Activated naive CD8-positive, alpha-beta T cell treated with anti-CD3 and anti-CD28 coated beads, Interleukin-2, amount 10 ng/mL, durations not matched to agents 7 days and 5 days (primary cell): Measurements from ENCODE around the gene GORAB. TPM values are rescaled to one million over a fixed set of nuclear protein-coding genes. Genes with fewer than 3 reads are reported as not detected.

Experiments
- ATAC-seq: fragments of 150-1000 bp; cut with Tn5 transposase; one replicate; pipeline ENCODE4 v1.10.0; 2021; ENCODE audit warnings: low read depth, moderate library complexity
- POLR2A ChIA-PET: fragments of 350-600 bp; sonication (Branson Sonifier 250); formaldehyde crosslinking; loops from one replicate; lab custom pipeline; 2021; ENCODE audit warnings: antibody characterized with exemption; lab: Charles Lee
- DNase-seq: peaks from one replicate; pipeline ENCODE4 v3.0.0; 2021
- H3K27ac Mint-ChIP-seq: one replicate; pipeline ENCODE4 v1.8.0; 2022; ENCODE audit warnings: mild to moderate bottlenecking, mixed read lengths
- H3K27me3 Mint-ChIP-seq: one replicate; pipeline ENCODE4 v1.8.0; 2022; ENCODE audit warnings: mild to moderate bottlenecking, moderate library complexity, mixed read lengths
- H3K36me3 Mint-ChIP-seq: one replicate; pipeline ENCODE4 v1.8.0; 2021; ENCODE audit warnings: mild to moderate bottlenecking, mixed read lengths
- H3K4me1 Mint-ChIP-seq: one replicate; pipeline ENCODE4 v1.8.0; 2021; ENCODE audit warnings: mixed read lengths
- H3K4me3 Mint-ChIP-seq: one replicate; pipeline ENCODE4 v1.8.0; 2022; ENCODE audit warnings: mild to moderate bottlenecking, moderate library complexity, mixed read lengths
- H3K9me3 Mint-ChIP-seq: one replicate; pipeline ENCODE4 v1.8.0; 2021; ENCODE audit warnings: mixed read lengths
- total RNA-seq, 2 experiments: library from RNA; stranded (reverse); gene quantifications; one replicate each; pipeline ENCODE4 v1.2.3, GENCODE V29; 2021

The GORAB gene, protein sequence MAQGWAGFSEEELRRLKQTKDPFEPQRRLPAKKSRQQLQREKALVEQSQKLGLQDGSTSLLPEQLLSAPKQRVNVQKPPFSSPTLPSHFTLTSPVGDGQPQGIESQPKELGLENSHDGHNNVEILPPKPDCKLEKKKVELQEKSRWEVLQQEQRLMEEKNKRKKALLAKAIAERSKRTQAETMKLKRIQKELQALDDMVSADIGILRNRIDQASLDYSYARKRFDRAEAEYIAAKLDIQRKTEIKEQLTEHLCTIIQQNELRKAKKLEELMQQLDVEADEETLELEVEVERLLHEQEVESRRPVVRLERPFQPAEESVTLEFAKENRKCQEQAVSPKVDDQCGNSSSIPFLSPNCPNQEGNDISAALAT
- total RNA-seq = 10 to 100 TPM; 13.2 to 17.4 TPM

DNA sequence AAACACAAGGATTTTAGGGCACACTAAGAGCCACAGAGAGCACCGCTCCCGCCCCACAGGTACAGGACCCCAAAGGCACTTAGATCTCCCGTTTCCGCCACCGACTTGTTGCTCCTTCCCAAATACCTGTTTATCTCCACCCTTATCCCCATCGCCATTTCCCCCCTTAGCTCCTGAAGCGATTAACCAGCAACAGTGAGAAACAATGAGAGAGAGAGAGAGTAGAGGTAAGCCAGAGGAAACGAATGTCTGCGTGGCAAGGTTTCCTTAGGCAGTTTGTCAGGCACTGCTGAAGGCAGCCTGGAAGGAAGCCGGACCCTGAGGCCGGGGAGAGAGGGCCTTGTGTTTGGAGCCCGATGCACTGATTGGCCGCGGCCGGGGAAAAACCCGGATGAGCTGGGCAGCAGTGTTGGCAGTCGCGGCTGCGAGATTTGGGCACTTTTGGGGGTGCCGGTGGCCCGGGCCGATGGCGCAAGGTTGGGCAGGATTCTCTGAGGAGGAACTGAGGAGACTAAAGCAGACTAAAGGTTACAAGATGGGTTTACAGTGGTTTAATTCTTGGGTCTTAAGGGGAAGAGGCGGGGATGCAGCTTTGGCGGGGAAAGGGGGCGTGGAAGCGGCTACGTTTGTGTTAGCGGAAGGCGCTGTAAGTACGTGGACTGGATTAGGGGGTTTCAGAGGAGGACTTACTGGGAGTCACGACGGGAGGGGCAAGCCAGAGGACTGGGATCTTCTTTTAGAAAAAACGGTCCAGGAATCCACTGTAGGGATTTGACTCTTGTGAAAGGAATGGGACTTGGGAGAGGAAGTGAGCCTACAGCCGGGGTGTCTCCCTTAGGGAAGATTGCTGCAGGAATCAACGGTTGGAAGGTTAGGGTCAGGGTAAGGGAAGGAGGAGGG, at the start of gene GORAB:
GORAB (plus strand) TSS at position 409 of the 900 bp plus-strand sequence; CDS start at position 467, 58 bp downstream.
- Mint-ChIP-seq H3K36me3 (peaks cover 4% of the 10 kb centered on the region), H3K9me3 (no peaks in the 10 kb centered on the region)

DNA sequence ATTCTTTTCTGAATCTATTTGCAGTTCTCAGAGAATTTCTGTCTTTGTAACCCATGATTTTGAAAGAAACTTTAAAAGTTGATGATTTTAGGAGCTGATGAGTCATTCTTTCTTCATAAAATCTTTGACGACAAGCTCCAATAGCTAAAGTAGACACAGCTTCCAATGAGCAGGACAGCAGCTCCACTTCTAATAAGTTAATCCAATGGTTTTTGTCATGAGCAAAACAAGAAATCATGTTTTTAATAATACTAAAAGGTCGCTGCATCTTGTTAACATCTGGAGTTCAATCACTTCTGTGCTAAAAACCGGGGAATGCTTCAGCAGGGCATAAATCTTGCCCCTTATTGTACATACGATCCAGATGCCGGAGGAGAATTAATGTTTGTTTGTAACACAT, 48.9 kb upstream of the GORAB start:
- POLR2A ChIA-PET = no interaction called here
- no peak for ATAC-seq
- Mint-ChIP-seq H3K36me3 (no peaks in the 10 kb centered on the region), H3K4me1 (no peaks in the 10 kb centered on the region), H3K4me3 (no peak overlapping the region), H3K9me3 (no peaks in the 10 kb centered on the region), H3K27me3 (peaks cover 2% of the 10 kb centered on the region), H3K27ac (no peak overlapping the region)
- DNase-seq = no peak

More for the DNA sequence above, at the start of gene GORAB:
- H3K27ac Mint-ChIP-seq = no peak within 1 kb of the TSS
- H3K27me3 Mint-ChIP-seq = peaks cover 17% of the 10 kb centered on the region
- ATAC-seq = peak; percentile 99
- H3K4me1 Mint-ChIP-seq = peaks cover 11% of the 10 kb centered on the region
- POLR2A ChIA-PET = interaction anchor here (0.7 kb wide), 1 partner anchor 457 kb away, joined by 3 read pairs; the partner anchor contains the start of gene KIFAP3
- DNase-seq = peak; percentile 86
- H3K4me3 Mint-ChIP-seq = no peak within 1 kb of the TSS

DNA sequence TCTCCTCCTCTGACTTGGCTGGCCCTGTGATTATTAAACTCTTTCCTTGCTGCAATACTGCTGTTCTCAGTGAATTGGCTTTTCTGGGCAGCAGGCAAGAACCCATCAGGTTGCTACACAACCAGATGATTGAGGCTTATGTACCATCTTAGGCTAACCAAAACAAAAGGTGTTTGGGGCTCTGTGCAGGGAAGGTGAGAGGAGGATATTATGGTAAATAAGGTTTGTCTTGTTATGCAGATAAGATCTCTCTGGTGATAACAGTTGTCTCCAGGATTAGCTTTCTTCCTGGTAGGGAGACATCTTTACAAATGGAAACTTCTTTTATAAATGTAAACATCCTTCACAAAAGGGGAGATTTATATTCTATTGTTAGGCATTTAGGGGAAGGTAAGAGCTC, 44.5 kb upstream of the GORAB start:
- POLR2A ChIA-PET = no interaction called here
- H3K36me3 Mint-ChIP-seq = no peaks in the 10 kb centered on the region

DNA sequence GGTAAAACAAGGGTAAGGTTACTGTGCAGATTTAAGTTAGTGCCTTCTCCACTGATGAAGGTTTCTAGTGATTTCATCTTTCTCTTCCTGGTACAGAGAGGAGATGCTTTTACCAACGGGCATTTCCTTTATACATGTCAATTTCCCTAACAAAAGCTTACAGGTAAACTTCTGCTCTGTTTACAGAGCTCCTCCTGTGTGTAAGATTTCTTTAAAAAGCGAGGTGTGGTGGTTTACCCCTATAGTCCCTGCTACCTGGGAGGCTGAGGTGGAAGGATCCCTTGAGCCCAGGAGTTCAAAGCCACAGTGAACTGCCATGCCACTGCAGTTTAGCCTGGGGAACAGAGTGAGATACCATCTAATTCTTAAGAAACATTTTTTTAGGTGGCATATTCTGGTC, 40.7 kb upstream of the GORAB start:
- POLR2A ChIA-PET = no interaction called here
- Mint-ChIP-seq H3K4me1 (peaks cover 4% of the 10 kb centered on the region), H3K27ac (no peak overlapping the region), H3K4me3 (no peak overlapping the region), H3K27me3 (peaks cover 10% of the 10 kb centered on the region), H3K36me3 (no peaks in the 10 kb centered on the region), H3K9me3 (no peaks in the 10 kb centered on the region)
- ATAC-seq = no peak
- no peak for DNase-seq

More for the DNA sequence above, 44.5 kb upstream of the GORAB start:
- no peaks in the 10 kb centered on the region for H3K4me1 Mint-ChIP-seq
- no peak for DNase-seq
- no peaks in the 10 kb centered on the region for H3K9me3 Mint-ChIP-seq
- ATAC-seq = no peak
- H3K27me3 Mint-ChIP-seq = no peaks in the 10 kb centered on the region
- H3K27ac Mint-ChIP-seq = no peak overlapping the region
- no peak overlapping the region for H3K4me3 Mint-ChIP-seq

DNA sequence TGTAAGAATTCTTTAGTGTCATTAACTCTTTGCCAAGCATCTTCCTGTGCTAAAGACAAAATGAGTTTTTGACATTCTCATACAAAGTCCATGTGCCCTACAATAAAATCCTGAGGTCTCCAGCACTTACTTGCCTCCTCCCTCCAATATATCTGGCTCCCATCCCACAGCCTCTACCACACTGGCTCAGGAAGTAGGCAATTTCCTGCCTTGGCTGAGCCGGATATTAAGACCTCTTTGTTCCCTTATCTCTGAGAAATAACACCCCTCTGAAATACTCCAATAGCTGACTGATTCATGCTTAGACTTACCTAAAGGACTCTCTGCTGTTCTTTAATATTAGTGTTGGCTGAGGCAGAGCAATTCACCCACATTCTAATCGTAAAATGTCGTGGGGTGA, 37.6 kb upstream of the GORAB start:
- no peak for ATAC-seq
- no peak overlapping the region for H3K4me3 Mint-ChIP-seq
- no peaks in the 10 kb centered on the region for H3K9me3 Mint-ChIP-seq
- no peaks in the 10 kb centered on the region for H3K36me3 Mint-ChIP-seq
- H3K27ac Mint-ChIP-seq = no peak overlapping the region
- POLR2A ChIA-PET = no interaction called here
- peaks cover 13% of the 10 kb centered on the region for H3K27me3 Mint-ChIP-seq
- no peak for DNase-seq
- H3K4me1 Mint-ChIP-seq = peaks cover 4% of the 10 kb centered on the region

DNA sequence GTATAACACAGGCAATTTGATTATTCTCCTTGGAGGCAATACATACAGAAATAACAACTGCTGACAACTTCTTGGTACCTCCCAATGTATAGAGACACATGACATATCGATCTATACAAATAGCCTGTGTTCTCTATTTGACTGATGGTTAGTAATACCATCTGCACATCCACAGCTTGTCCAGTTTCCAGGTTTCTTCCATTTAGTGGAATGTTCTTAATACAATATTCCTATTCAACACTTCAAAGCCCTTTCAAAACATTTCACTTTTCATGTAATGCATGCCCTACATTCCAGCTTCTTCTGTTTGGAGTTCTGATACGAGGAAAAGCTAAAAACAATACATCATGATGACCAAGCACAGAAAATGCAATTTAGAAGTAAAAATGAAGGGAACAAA, 37.0 kb upstream of the GORAB start:
- ATAC-seq (no peak), DNase-seq (no peak)
- peaks cover 4% of the 10 kb centered on the region for H3K4me1 Mint-ChIP-seq
- no peak overlapping the region for H3K27ac Mint-ChIP-seq
- no peak overlapping the region for H3K4me3 Mint-ChIP-seq
- H3K27me3 Mint-ChIP-seq = peaks cover 14% of the 10 kb centered on the region
- H3K36me3 Mint-ChIP-seq = no peaks in the 10 kb centered on the region
- no peaks in the 10 kb centered on the region for H3K9me3 Mint-ChIP-seq
- POLR2A ChIA-PET = no interaction called here

DNA sequence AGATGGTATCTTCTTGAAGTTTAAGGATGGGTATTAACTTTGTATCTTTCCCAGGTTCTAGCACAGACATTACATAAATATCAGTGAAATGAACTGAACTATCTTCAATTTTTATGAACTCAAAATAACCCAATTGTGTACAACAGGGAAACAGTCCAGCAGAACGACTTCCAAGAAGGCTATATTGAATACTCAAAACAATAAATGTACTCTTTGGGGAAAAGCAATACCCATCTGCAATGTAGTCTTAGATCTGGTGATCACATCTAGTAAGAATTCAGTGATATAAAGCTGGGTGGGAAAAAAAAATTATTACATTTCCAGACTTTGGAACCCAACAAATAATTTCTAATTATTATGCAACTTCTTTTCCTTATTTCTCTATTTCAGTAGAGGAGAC, 33.1 kb upstream of the GORAB start:
- DNase-seq (no peak), ATAC-seq (no peak)
- no peaks in the 10 kb centered on the region for H3K36me3 Mint-ChIP-seq
- H3K4me3 Mint-ChIP-seq = no peak overlapping the region
- POLR2A ChIA-PET = no interaction called here
- H3K4me1 Mint-ChIP-seq = peaks cover 4% of the 10 kb centered on the region
- H3K9me3 Mint-ChIP-seq = no peaks in the 10 kb centered on the region
- peaks cover 11% of the 10 kb centered on the region for H3K27me3 Mint-ChIP-seq
- no peak overlapping the region for H3K27ac Mint-ChIP-seq

DNA sequence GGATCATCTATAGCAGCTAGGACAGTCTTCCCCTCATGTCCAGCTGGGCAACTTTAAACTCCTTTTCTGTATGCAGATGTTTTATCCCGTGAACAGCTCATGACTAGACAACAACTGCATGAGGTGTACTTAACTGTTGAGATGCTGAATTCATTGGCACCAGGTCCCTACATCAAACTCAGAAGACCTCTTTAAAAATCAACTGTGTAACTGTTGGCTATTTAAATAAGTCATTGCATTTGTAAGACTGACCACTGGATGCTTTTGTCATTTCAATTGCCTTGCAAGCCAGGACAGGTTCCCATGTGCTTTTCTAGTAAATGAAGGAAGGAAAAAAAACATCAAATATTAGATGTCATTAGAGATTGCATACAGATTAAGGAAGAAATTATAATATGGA, 28.3 kb upstream of the GORAB start:
- POLR2A ChIA-PET = no interaction called here
- Mint-ChIP-seq H3K4me1 (no peaks in the 10 kb centered on the region), H3K27me3 (peaks cover 17% of the 10 kb centered on the region), H3K36me3 (no peaks in the 10 kb centered on the region), H3K27ac (no peak overlapping the region), H3K9me3 (peaks cover 1% of the 10 kb centered on the region), H3K4me3 (no peak overlapping the region)
- DNase-seq = no peak
- ATAC-seq = no peak

DNA sequence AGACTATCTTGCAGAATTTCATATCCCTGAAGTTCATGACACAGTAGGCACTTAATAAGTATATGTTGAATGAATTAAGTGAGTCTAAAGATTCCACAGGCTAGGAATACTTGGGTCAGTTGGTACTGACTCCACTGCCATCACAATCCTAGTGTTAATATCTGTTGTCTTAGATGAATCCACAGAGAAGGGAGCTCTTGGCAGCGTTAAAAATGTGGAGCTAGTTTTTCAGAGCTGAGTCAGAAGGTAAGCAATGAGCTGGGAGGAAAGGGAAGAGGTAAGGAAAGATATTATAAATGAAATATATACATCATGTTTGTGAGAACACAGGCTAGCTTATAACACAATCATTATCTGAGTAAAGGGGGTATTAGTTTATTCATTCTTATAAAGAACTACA, 21.8 kb upstream of the GORAB start:
- DNase-seq (no peak), ATAC-seq (no peak)
- Mint-ChIP-seq H3K4me3 (no peak overlapping the region), H3K27me3 (peaks cover 11% of the 10 kb centered on the region), H3K4me1 (peaks cover 6% of the 10 kb centered on the region), H3K9me3 (no peaks in the 10 kb centered on the region), H3K27ac (no peak overlapping the region), H3K36me3 (no peaks in the 10 kb centered on the region)
- POLR2A ChIA-PET = no interaction called here

DNA sequence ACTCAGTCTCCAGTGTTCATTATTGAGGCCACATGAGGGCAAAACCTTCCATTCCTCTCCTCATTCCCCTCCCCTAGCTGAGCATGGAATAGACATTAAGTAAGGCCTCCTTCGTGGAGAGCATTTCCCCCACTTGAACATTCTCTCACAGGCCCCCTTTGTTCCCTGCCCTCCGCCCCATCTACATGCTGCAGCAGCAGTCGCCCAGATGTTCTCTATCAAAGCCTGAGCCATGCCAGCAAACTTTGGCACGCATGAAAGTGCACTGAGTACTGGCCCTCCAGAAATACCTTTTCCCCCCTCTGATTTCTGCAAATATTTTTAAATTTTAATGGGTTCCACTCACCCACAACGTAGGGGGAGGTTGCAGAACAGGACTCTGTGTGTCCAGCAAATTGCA, 20.9 kb upstream of the GORAB start:
- no peak overlapping the region for H3K4me3 Mint-ChIP-seq
- no peak for ATAC-seq
- no peak for DNase-seq
- H3K9me3 Mint-ChIP-seq = no peaks in the 10 kb centered on the region
- no peaks in the 10 kb centered on the region for H3K36me3 Mint-ChIP-seq
- H3K27ac Mint-ChIP-seq = no peak overlapping the region
- peaks cover 9% of the 10 kb centered on the region for H3K27me3 Mint-ChIP-seq
- peaks cover 6% of the 10 kb centered on the region for H3K4me1 Mint-ChIP-seq
- POLR2A ChIA-PET = no interaction called here

DNA sequence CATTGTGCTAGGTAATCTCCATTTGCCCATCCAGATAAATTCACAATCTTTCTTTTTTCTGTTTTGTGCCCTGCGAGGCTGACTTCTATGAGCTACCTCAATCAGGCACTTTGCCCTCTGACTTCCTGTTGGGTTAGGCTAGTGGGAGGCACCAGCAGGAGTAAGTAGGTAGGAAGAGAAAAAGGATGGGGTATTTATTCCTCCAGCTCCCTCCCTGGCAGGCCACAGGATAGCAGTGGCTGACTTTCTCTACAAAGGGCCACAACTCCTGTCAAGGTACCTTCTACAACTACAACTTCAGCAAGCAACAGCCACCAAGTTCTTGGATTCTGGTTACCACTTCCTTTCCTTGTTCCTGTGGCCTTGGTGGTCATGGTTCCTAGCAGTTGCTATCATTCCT, 18.8 kb upstream of the GORAB start:
- no peak for ATAC-seq
- no peak overlapping the region for H3K27ac Mint-ChIP-seq
- POLR2A ChIA-PET = no interaction called here

DNA sequence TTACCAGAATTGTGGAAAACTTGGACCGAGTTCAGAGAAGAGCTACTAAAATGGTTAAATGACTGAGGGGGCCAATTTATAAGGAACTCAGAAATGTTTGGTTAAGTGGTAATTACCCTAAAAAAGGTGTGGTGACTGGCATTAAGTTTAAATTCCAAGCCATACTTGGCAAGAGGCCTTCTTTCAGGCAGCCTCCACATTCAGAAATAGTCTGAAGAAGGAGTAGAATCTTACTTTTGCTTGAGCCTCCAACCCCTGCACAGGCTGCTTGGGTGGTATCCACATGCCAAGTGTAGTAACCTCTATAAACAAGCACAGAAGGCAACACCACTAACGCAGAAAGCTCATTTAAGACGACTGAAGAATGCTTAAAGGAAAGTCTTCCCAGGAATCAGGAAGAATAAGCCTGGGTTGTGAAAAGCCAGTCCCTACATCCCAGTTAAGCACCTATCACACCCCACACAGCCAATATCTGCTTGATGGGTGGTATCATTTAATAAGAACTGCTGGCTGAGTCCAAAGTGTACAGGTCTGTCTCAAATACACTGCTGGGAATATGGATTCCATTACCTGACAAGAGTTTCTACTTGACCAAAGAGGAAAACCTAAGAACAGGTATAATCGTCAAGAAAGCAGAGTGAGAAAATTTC, 13.7 kb upstream of the GORAB start:
- POLR2A ChIA-PET = no interaction called here
- Mint-ChIP-seq H3K27ac (no peak overlapping the region), H3K9me3 (no peaks in the 10 kb centered on the region), H3K4me1 (peaks cover 3% of the 10 kb centered on the region), H3K27me3 (peaks cover 9% of the 10 kb centered on the region), H3K36me3 (no peaks in the 10 kb centered on the region), H3K4me3 (no peak overlapping the region)
- no peak for DNase-seq
- ATAC-seq = no peak

More for the DNA sequence above, 18.8 kb upstream of the GORAB start:
- Mint-ChIP-seq H3K27me3 (peaks cover 2% of the 10 kb centered on the region), H3K4me3 (no peak overlapping the region), H3K36me3 (no peaks in the 10 kb centered on the region), H3K9me3 (no peaks in the 10 kb centered on the region), H3K4me1 (peaks cover 6% of the 10 kb centered on the region)
- no peak for DNase-seq

DNA sequence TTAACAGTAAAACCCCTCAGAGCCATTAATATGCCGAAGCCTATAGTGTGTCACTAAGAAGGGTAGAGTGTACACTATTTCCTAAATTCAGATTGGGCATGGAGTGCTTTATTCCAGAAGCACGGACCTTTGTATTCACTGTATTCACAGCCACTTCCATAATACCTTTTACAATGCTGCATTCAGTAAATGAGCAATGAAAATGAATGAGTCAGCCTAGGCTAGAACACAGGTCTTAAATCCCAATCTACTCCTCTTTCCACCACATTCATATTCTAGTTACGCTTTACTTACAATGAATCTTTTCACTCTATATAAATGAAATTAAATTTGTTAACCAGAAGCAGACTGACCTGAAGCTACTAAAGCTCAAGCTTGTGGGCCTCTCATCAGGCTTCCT, 13.0 kb upstream of the GORAB start:
- no peaks in the 10 kb centered on the region for H3K9me3 Mint-ChIP-seq
- no peak for ATAC-seq
- POLR2A ChIA-PET = no interaction called here

More for the DNA sequence above, 13.0 kb upstream of the GORAB start:
- Mint-ChIP-seq H3K36me3 (no peaks in the 10 kb centered on the region), H3K4me1 (no peaks in the 10 kb centered on the region), H3K4me3 (no peak overlapping the region), H3K27ac (no peak overlapping the region), H3K27me3 (peaks cover 13% of the 10 kb centered on the region)
- no peak for DNase-seq
